Left kidney (tissue), 2 donors: ENCODE measurements around the gene KRTAP10-6. TPM values are rescaled to one million over a fixed set of nuclear protein-coding genes. Genes with fewer than 3 reads are reported as not detected.
"Not testable (repeated sequence)": the region's sequence is repeated elsewhere in the genome, so short reads cannot be mapped to it uniquely, and the experiment has no call there.

Experiments used
- DNase-seq: peaks from one replicate; pipeline ENCODE4 v3.0.0-alpha.2; 2013
- polyA plus RNA-seq: library from polyadenylated mRNA; unstranded; fragments of 120-200 nt; gene quantifications from one replicate; pipeline ENCODE4 v1.2.1, GENCODE V29; 2013; ENCODE audit not compliant: insufficient read length

The KRTAP10-6 gene
- polyA plus RNA-seq, 1 donor = not detected

DNA sequence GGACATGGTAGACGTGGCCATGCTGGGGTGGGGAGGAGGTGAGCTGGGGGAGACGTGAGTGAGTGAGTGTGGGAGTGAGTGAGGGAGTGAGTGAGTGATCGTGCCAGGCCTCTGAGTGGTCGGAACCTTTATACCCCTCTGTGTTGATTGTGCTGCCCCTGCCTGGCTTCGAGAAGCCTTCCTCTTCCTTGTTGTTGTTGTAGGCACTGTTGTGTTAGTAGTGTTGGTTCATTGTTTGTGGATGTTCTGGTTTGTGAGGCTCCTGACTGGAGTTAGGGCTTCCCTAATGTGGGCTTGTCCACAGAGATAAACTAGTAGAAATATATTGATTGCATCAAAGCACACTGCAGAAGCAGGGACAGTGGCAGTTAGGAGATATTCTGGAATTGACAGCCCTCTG lies 33.6 kb downstream of the KRTAP10-6 start, which contains the start of gene KRTAP10-3:
TSS of gene KRTAP10-3 (minus strand) at position 101 of the 400 bp plus-strand sequence. CDS start at position 21, 80 bp downstream.
- DNase-seq = no peak

DNA sequence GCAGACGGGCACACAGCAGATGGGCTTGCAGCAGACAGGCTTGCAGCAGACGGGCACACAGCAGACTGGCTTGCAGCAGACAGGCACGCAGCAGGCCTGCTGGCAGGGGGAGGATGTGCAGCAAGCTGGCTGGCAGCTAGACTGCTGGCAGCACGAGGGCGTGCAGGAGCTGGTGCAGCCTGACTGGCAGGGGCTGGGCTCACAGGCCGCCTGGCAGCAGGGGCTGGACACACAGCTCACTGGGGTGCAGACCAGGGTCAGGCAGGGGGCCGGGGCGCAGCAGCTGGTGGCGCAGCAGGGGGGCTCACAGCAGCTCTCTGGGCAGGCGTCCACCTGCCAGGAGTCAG lies 34.0 kb downstream of the KRTAP10-6 start:
- not testable (repeated sequence) for DNase-seq

DNA sequence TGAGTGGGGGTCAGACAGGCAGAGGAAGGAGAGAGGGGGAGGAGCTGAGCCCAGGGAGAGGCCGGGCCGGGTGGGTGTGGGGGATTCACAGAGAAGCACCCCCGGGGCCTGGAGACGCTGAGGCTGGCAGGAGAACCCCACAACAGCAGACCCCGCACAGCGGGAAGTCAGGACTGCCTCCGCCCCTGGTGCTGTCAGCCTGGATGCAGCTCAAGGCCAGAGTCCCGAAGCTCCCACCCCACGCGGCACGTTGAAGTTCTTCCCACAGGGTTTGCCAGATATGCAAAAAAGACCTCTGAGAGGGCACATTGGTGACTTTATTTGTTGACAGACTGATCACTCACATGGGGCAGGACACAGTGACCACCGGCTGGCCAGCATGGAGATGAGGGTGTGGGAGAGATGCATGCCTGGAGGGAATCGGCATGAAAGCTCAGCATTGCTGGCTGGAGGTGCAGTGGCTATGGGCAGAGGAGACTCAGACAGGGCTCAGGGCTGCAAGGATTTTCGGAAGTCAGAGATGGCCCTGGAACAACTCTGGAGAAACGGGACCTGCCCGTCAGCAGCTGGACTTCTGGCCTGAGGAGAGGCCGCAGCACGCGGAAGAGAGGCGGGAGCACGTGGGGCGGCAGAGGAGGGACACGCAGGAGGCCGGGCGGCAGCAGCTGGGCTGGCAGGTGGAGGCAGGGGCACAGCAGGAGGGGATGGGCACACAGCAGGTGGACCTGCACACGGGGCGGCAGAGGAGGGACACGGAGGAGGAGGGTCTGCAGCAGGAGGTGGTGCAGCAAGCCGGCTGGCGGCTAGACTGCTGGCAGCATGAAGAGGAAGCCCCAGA lies 34.6 kb downstream of the KRTAP10-6 start:
- DNase-seq = no peak

DNA sequence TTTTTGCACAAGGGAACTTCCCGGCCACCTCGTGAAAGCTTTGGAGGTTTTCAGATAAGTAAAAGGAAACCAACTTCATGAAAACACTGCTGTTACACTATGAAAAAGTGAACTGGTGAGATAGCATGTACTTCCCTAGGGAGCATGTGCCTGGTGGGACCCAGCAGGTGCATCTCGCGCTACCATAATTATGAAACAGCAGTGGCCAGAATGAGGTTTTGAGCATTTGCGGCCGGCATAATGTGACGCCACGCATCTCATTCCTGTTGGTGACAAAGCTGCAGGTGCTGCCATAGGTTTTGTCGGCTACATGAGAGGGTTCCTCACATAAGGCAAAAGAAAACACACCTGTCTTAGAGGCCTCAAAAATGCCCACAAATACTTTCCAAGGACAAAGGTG lies 35.4 kb downstream of the KRTAP10-6 start:
- no peak for DNase-seq

DNA sequence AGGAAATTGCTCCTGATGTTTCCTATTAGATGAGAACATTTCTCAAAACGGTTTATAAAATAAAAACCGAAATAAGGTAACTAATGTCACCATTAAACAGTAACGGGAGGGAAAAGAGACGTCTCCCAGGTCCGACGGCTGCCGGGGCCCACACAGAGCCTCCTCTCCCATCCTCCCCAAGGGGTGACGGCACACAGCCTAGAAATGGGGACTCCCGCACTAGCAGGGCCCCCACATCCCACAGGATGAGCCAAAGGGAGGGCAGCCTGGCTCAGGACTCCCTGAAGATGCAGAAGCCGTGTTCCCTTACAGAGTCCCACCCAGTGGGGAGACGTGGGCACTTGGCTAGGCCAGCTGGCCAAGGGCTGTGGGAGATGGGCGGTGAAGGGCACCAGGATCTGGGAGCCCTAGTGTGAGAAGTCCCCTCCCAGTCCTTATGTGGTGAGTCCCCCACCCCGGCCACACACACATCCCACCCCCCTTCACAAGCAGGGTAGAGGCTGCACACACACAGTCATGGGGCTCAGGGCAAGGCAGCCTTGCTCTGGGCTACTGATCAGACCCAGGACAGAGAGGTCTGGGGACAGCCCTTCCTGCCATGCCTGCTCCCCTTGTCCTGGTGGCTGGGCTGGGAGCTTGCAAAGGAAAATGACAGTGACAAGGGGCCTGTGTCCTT lies 37.0 kb downstream of the KRTAP10-6 start:
- DNase-seq = no peak

DNA sequence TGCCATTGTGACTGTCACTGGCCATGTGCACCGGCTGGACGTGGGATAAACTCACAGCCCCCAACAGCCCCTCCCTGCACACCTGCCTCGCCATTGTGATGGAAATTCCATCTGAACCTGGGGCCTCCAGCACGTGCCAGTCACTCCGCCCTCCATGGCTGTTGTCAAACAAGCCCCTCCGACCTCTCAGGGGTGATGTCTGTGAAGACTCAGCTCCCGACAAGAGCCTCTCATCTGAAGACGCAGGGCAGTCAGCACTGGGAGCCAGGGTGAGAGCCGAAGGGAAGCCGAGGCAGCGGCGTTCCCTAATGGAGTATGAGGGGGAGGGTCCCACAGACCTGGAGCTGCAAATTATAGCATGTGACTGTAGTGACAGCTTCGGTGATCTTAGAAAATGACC lies 39.6 kb downstream of the KRTAP10-6 start:
- DNase-seq = no peak

DNA sequence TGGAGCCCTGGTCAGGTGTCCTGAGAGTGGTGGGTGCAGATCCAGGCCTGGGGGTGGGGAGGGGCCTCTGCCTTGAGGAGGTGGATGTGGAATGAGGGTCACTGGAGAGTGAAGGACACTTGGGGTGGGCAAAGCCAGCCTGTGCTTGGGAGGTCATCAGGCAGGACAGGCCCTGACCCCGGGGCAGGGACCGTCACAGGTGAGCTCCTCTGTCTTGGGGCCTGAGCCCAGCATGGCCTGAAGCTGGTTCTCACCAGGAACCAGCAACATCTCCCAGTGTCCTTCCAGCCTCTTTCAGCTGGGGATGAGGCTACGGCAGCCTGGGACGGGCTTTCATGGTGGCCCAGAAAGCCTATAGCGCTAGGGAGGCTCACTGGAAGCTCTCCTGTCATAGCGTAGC lies 40.2 kb downstream of the KRTAP10-6 start:
- no peak for DNase-seq

DNA sequence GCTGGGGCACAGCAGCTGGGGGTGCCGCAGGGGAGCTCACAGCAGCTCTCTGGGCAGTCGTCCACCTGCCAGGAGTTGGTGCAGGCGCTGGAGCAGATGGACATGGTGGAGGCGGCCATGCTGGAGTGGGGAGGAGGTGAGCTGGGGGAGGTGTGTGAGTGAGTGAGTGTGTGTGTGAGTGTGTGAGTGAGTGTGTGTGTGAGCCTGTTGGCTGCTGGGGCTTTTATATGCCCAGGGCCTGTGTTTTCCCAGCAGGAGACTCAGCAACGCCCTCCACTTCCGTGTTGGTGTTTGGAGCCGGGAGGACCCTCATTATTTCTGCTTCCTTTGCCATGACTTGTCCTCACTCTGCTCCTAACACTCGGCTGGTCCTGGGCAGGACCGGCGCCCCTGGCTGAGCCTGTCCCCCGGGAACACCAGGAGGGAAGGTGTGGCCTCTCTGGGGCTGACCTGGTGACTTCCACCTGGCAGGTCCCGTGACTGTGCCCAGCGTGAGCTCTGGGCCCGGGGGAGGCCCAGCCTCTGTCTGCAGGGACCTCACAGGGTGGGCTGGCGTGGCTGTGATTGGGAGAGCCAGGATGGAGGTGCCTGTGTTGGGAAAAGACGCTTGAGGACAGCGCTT lies 40.9 kb downstream of the KRTAP10-6 start, which contains the start of gene KRTAP10-2:
TSS of gene KRTAP10-2 (minus strand) at position 166 of the 622 bp plus-strand sequence. CDS start at position 119, 47 bp downstream.
- no peak for DNase-seq

DNA sequence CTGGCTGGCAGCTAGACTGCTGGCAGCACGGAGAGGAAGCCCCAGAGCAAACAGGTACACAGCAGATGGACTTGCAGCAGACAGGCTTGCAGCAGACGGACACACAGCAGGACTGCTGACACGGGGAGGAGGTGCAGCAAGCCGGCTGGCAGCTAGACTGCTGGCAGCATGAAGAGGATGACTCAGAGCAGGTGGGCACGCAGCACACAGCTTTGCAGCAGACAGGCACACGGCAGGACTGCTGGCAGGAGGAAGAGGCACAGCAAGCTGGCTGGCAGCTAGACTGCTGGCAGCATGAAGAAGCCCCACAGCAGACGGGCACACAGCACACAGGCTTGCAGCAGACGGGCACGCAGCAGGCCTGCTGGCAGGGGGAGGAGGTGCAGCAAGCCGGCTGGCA lies 41.5 kb downstream of the KRTAP10-6 start:
- no peak for DNase-seq

DNA sequence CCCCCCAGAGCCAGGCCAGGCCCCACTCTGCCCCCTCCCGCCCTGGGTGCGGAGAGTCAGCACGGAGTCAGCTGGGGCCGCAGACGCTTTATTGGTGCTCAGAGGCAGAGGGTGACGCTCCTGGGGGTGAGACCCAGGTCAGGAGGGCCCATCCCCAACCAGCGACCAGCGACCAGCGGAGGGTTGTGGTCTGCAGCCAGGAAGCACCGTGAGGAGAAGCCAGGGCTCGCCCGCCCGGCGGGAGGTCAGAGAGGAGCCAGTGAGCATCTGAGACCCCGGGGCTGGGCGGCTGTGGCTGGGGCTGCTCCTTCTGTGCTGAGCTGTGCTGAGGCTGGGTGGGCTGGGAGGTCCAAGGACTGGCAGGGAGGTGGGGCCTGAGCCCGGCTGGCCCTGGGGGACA lies 42.0 kb downstream of the KRTAP10-6 start:
- not testable (repeated sequence) for DNase-seq

DNA sequence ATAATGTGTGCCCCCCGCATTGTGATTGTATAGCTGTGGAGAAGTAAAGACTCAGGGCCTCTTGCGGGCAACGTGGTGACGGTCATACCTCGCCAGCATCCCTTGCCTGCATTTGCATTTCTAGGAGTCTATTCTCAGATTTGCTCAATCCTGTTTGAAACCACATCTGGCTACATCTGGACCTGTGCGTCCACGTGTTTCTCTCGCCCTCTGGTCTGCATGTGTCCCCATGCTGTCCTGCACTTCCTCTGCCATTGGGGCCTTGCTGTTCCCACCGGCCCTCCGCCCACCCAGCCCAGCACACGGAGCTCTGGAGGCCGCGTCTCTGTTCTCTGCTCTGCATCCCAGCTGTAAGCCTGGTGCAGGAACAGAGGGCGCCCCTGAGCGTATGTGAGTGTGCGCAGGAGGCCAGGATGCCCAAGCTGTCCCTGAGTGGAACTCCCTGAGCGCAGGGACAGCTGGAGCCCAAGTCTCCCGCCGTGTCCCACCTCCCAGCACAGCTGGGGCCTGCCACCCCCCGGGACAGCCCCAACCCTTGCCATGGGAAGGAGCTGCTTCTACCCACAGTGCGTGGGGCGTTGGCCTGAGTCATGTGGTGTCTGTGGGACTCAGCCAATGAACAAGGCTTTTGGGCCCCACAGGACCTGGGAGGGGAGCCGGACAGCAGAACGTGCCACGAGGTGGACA lies 42.6 kb downstream of the KRTAP10-6 start:
- no peak for DNase-seq

DNA sequence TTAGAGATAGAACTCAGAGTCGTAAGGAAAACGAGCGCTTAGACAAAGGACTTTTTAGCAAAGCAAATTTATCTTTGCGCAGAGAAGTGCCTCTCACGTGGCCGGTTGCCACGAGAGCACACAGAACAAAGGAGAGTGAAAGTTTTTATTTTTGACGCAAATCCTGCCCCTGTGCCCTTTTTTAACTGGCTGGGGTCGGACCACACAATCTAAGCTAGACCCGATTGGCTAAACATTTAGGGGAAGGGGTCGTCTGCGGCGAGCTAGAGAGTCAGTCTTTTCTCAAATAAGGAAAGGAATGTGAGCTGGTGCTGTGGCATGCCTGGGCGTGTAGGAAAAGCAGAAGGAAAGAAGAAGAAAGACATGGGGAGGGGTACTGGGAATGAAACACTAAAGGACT lies 43.4 kb downstream of the KRTAP10-6 start:
- no peak for DNase-seq

DNA sequence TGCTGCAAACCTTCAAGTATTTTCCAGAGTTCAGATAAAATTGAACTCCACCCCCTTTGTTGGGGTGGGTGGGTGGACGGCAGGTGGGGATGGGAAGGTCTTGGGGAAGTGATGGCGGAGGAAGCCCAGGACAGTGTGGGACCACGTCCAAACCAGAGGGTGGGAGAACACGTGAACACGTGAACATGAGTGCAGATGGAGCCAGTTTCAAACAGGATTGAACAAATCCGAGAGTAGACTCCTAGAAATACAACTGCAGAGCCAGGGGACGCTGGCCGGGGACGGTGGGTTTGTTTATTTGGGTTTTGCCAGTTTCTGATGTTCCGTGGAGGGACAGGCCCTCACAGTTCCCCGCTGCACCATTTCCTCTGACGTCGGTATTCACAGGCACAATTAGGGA lies 43.9 kb downstream of the KRTAP10-6 start:
- DNase-seq = no peak

DNA sequence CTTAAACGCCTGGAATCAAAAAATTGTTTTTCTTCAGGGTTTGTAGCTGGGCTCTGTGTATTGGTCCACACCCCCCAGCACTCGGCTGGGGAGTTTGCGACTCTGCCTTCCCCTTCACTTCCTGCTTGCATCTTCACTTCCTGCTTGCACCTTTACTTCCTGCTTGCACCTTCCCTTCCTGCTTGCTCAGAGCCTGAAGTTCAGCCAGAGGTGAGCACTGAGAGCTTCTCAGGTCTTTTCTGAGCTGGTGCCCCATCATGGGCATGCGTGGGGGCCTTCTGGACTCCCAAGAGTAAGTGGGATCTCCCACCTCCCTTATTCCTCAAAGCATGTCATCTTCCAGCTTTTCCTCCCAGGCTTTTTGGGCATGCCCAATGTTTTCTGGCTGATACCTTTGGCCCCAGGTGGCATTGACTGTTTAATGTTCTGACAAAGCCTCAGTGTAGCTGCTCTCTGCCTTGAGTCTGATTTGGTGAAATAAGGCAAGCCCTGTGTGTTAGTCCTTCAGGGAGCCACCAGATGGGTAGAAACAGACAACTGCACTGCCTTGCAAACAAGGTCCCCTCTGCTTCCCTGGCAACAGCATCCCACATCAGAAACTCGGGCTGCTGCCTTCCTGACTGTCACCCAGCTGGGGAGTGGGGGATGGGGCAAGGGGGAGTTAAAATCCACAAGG lies 44.5 kb downstream of the KRTAP10-6 start:
- DNase-seq = no peak

DNA sequence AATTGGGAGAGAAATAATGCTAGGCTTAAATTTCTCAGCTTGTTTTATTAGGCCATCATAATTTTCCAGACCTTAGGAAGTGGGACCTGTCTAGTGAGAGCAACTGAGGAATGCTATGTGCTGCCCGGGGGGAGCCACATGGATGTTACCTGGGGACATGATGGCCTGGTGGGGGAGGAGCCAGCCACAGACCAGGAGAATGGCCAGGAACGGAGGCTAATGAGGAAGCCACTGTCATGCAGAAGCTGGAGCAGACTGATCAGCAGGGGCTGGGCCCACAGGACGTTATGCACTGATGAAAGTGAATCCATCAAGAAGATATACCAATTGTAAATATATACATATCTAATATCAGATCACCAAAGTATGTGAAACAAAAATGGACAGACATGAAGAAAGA lies 47.7 kb downstream of the KRTAP10-6 start:
- DNase-seq = no peak

DNA sequence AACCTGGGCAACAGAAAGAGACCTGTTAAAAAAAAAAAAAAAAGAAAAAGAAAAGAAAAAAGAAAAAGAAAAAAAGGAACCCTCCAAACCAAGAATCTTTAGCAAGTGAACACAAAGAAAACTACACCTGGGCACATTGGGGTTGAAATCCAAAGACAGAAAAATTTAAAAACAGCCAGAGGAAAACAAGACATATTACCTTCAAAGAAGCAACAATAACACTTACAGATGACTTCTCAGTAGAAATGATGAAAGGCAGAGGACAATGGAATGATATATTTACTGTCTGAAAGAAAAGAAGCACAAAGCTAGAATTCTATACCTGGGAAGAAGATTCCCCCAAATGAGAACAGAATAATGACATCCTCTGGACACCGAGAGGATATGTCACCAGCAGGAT lies 49.6 kb downstream of the KRTAP10-6 start:
- DNase-seq = no peak

Other genes starting within 250 kb of the KRTAP10-6 start
- gene TRPM2, start 238.9 kb downstream of the KRTAP10-6 start, polyA plus RNA-seq = 0.57 TPM
- gene LRRC3, start 137.0 kb downstream of the KRTAP10-6 start, polyA plus RNA-seq = 4.6 TPM
- not detected for gene KRTAP10-1, start 52.3 kb downstream of the KRTAP10-6 start, polyA plus RNA-seq
- not detected for gene KRTAP10-2, start 41.0 kb downstream of the KRTAP10-6 start, polyA plus RNA-seq
- gene KRTAP10-3, start 33.7 kb downstream of the KRTAP10-6 start, polyA plus RNA-seq = not detected
- not detected for gene KRTAP10-4, start 18.8 kb downstream of the KRTAP10-6 start, polyA plus RNA-seq
- gene KRTAP10-5, start 11.9 kb downstream of the KRTAP10-6 start, polyA plus RNA-seq = not detected
- gene KRTAP10-7, start 8.1 kb upstream of the KRTAP10-6 start, polyA plus RNA-seq = not detected
- gene KRTAP10-8, start 19.6 kb upstream of the KRTAP10-6 start, polyA plus RNA-seq = not detected
- gene KRTAP10-9, start 34.6 kb upstream of the KRTAP10-6 start, polyA plus RNA-seq = not detected
- not detected for gene KRTAP10-10, start 44.9 kb upstream of the KRTAP10-6 start, polyA plus RNA-seq
- not detected for gene KRTAP10-11, start 53.9 kb upstream of the KRTAP10-6 start, polyA plus RNA-seq
- not detected for gene KRTAP12-4, start 62.2 kb upstream of the KRTAP10-6 start, polyA plus RNA-seq
- not detected for gene KRTAP12-3, start 65.4 kb upstream of the KRTAP10-6 start, polyA plus RNA-seq
- gene KRTAP12-2, start 74.4 kb upstream of the KRTAP10-6 start, polyA plus RNA-seq = not detected
- gene KRTAP12-1, start 89.7 kb upstream of the KRTAP10-6 start, polyA plus RNA-seq = not detected
- not detected for gene KRTAP10-12, start 104.7 kb upstream of the KRTAP10-6 start, polyA plus RNA-seq
- 0.96 TPM for gene TSPEAR, start 119.1 kb upstream of the KRTAP10-6 start, polyA plus RNA-seq
- gene UBE2G2, start 209.3 kb upstream of the KRTAP10-6 start, polyA plus RNA-seq = 140 TPM
- gene SUMO3, start 225.6 kb upstream of the KRTAP10-6 start, polyA plus RNA-seq = 113 TPM